GM10266 (cell line): ENCODE results near the gene DSCAML1.

ENCODE experiments used
- DNase-seq: peaks from one replicate; pipeline ENCODE4 v3.0.0; 2012; ENCODE audit errors: extremely low spot score
- CTCF ChIP-seq: IDR thresholded peaks from 2 replicates; pipeline ENCODE4 v1.5.1; 2012; ENCODE audit warnings: mild to moderate bottlenecking, low read depth; ENCODE audit not compliant: control insufficient read depth, insufficient read depth; ENCODE audit errors: missing control alignments

The DSCAML1 gene

GRCh38 chr11:117478126-117478860 is 318.7 kb downstream of the DSCAML1 start:
- no peak for TF ChIP-seq CTCF
- DNase-seq: no peak

- TF ChIP-seq CTCF: no peak
- DNase-seq: no peak
These were observed 319.3 kb downstream of the DSCAML1 start for GRCh38 chr11:117477721-117478120.

GRCh38 chr11:117476531-117477142 is 320.4 kb downstream of the DSCAML1 start:
- TF ChIP-seq CTCF: no peak
- no peak for DNase-seq

GRCh38 chr11:117475716-117476530 is 321.1 kb downstream of the DSCAML1 start:
- no peak for TF ChIP-seq CTCF

GRCh38 chr11:117473481-117474091 is 323.4 kb downstream of the DSCAML1 start:
- TF ChIP-seq CTCF: no peak
- DNase-seq: no peak

More at GRCh38 chr11:117475716-117476530, 321.1 kb downstream of the DSCAML1 start:
- no peak for DNase-seq

GRCh38 chr11:117471776-117472175 is 325.2 kb downstream of the DSCAML1 start:
- DNase-seq: no peak
- no peak for TF ChIP-seq CTCF
